Upper lobe of right lung (tissue), 1 donor: Measurements from ENCODE around the gene KLHL10. TPM values are rescaled to one million over a fixed set of nuclear protein-coding genes. Genes with fewer than 3 reads are reported as not detected.
A peak's percentile ranks its signal among the peaks of the same experiment; 100 is the strongest.

Source experiments
- ATAC-seq: fragments of 200-7000 bp; cut with Tn5 transposase; one replicate; pipeline ENCODE4 v1.9.1; 2020; ENCODE audit warnings: mild to moderate bottlenecking, moderate library complexity
- DNase-seq: peaks from one replicate; pipeline ENCODE4 v3.0.0-alpha.2; 2020
- H3K27ac ChIP-seq: fragments of 200-600 bp; one replicate; pipeline ENCODE4 v1.8.0; 2022
- H3K27me3 ChIP-seq: fragments of 200-600 bp; one replicate; pipeline ENCODE4 v1.8.0; 2022; ENCODE audit warnings: mild to moderate bottlenecking
- H3K36me3 ChIP-seq: fragments of 200-600 bp; one replicate; pipeline ENCODE4 v1.8.0; 2022
- H3K4me1 ChIP-seq: fragments of 200-600 bp; one replicate; pipeline ENCODE4 v1.8.0; 2022
- H3K4me3 ChIP-seq: fragments of 200-600 bp; one replicate; pipeline ENCODE4 v1.8.0; 2022; ENCODE audit warnings: mild to moderate bottlenecking
- H3K9me3 ChIP-seq: fragments of 200-600 bp; one replicate; pipeline ENCODE4 v1.8.0; 2022
- CTCF ChIP-seq: fragments of 200-600 bp; IDR thresholded peaks from one replicate; pipeline ENCODE4 v1.8.0; 2022; ENCODE audit warnings: antibody characterized with exemption
- intact Hi-C: fragments of 100-400 bp; cut with DNase I; formaldehyde crosslinking; loops from one replicate; pipeline ENCODE4 v1.11.0; 2022
- total RNA-seq: library from RNA; stranded (reverse); fragmentation: NEBNext Ultra II Directional; extraction: Animal tissue kit (Norgen Biotek cat#: 25700); gene quantifications from one replicate; pipeline ENCODE4 v1.2.1, GENCODE V29; 2021
- donor health status: DM: no; HTN: yes; CAD: no; lungs with severe emphysema.

Gene KLHL10
- total RNA-seq, 1 donor from 2014 or later = 0.29 TPM

DNA sequence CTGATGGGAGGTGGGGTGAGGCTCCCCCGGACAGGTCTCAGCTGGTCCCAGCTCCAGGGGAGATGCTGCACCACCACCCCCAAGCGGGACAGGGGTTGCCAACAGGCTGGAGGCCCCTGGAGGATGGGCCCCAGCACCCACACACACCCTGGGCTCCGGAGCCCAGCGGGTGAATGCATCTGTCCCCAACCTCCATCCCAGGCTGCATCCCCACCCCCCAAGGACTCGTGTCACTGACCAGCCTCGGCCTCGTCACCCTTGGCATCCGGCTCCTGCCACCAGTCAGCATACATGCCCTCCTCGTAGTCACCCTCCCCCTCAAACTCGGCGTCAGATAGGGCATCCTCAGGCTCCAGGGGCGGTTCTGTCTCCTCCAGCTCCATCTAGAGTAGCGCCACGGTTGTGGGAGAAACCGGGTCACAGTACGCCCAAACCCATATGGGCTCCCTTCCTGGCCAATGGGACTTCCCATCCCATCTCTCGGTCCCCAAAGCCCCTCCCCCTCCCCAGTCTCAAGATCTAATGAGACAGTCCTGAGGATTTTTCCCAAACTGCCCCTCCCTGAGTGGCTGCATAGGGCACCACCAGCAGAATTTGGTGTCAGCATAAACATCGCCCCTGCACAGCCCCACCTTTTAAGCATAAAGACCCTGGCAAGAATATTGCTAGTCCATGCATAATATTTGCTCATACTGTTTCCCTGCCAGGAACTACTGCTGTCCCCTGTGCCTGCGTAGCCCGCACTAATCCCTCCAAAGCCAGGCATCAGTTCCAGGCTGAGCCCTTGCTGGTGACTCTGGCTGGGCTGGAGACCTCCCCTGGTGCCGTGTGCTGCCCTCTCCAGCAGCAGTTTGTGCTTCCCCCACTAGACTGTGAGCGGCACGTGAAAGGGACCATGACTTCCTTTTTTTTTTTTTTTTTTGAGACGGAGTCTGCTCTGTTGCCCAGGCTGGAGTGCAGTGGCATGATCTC, 34.3 kb upstream of the KLHL10 start:
- Histone ChIP-seq H3K27me3 (no peaks in the 10 kb centered on the region), H3K9me3 (no peaks in the 10 kb centered on the region), H3K27ac (no peak overlapping the region), H3K4me1 (peaks cover 10% of the 10 kb centered on the region), H3K36me3 (no peaks in the 10 kb centered on the region), H3K4me3 (no peak overlapping the region)
- intact Hi-C loops = no loop called here
- DNase-seq = no peak
- no peak for ATAC-seq
- no peak for TF ChIP-seq CTCF

DNA sequence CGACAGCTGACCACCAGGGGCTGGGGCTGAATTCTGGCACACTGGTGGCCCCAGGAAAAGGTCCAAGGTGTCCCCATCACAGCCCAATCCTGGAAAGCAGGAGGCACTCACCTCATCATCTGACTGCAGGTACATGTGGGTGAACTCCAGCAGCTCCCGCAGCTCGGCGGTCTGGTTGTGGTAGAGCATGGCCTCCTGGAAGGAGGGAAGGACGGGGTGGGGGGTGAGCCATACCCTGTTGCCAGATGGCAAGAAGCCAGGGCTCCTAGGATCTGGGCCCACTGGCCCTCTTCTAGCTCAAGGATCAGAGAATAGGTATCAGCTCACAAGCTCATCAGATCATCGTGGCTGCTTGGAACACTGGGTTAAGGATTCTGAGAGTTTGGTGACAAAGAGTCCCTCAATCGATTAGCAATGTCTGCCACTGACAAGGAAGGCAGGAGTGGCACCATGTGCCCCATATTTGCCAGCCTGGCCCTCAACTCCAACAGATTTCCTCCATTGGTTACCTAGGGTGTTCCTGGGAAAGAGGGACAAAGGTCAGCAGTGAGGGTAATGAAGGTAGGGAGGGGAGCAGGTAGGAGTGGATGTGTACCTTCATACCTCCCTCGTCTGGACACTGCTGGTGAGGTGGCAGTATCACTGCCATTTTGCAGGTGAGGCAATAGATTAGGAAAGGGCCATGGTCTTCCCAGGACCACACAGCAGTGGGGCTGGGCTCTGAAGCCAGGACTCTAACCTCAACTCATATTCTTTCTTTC, 30.8 kb upstream of the KLHL10 start:
- Histone ChIP-seq H3K27ac (no peak overlapping the region), H3K4me3 (no peak overlapping the region), H3K27me3 (no peaks in the 10 kb centered on the region), H3K9me3 (no peaks in the 10 kb centered on the region), H3K4me1 (peaks cover 14% of the 10 kb centered on the region), H3K36me3 (no peaks in the 10 kb centered on the region)
- intact Hi-C loops = no loop called here
- TF ChIP-seq CTCF = no peak
- ATAC-seq (no peak), DNase-seq (no peak)

GRCh38 chr17:41810659-41811548, 26.7 kb upstream of the KLHL10 start:
- no peaks in the 10 kb centered on the region for H3K27me3 ChIP-seq
- H3K9me3 ChIP-seq = no peaks in the 10 kb centered on the region
- DNase-seq = peak; percentile 71
- TF ChIP-seq CTCF = no peak
- H3K4me3 ChIP-seq = peak overlapping the region; percentile 69
- H3K27ac ChIP-seq = peak overlapping the region; percentile 72
- intact Hi-C loops = no loop called here
- peak; percentile 50 for ATAC-seq
- no peaks in the 10 kb centered on the region for H3K36me3 ChIP-seq
- H3K4me1 ChIP-seq = peaks cover 25% of the 10 kb centered on the region

- Histone ChIP-seq H3K9me3 (no peaks in the 10 kb centered on the region), H3K4me3 (peak within 1 kb of the TSS; percentile 69), H3K4me1 (peaks cover 25% of the 10 kb centered on the region), H3K36me3 (no peaks in the 10 kb centered on the region), H3K27ac (peak within 1 kb of the TSS; percentile 72), H3K27me3 (no peaks in the 10 kb centered on the region)
- intact Hi-C loops = no loop called here
- peak; percentile 90 for DNase-seq
- peak; percentile 93 for ATAC-seq
- peak; percentile 70 for TF ChIP-seq CTCF
Measured at GRCh38 chr17:41811549-41812380, 25.9 kb upstream of the KLHL10 start, which contains the start of gene P3H4. Gene P3H4 (minus strand): TSS chr17:41811949. CDS start chr17:41811915, 34 bp downstream.
